ENCODE measurements around the gene RAB32.

DNA sequence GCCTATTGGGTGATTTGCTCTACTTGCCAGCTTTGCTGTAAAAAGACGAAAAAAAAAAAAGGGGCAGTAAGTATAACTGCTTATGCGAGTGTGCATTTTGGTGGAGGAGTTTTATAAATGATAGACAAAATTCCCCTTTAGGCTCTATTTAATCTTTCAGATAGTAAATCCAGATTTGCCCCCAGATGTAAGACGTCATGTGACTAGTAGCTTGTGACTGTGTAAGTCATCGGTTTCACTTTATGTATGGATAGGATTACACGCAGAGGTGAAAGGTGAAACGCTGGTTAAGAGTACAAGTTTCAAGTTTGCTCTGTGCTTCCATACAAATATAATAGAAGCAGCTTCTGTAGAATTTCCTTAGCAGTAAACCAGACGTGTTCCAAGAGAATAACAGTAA lies 7.9 kb downstream of the RAB32 start:
- TF ChIP-seq, protein P1, sequence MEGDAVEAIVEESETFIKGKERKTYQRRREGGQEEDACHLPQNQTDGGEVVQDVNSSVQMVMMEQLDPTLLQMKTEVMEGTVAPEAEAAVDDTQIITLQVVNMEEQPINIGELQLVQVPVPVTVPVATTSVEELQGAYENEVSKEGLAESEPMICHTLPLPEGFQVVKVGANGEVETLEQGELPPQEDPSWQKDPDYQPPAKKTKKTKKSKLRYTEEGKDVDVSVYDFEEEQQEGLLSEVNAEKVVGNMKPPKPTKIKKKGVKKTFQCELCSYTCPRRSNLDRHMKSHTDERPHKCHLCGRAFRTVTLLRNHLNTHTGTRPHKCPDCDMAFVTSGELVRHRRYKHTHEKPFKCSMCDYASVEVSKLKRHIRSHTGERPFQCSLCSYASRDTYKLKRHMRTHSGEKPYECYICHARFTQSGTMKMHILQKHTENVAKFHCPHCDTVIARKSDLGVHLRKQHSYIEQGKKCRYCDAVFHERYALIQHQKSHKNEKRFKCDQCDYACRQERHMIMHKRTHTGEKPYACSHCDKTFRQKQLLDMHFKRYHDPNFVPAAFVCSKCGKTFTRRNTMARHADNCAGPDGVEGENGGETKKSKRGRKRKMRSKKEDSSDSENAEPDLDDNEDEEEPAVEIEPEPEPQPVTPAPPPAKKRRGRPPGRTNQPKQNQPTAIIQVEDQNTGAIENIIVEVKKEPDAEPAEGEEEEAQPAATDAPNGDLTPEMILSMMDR (IDR thresholded peaks at IDR 0.05): no peak
- TF ChIP-seq POLR2AphosphoS5 (IDR thresholded peaks at IDR 0.05) (no peak), EP300 (IDR thresholded peaks at IDR 0.05) (no peak), POLR2A (IDR thresholded peaks at IDR 0.05) (no peak)

Measured in upper lobe of left lung (tissue), 4 donors.